Measurements from ENCODE around the gene MYOF. TPM values are rescaled to one million over a fixed set of nuclear protein-coding genes. Genes with fewer than 3 reads are reported as not detected.

MYOF gene
- total RNA-seq, 1 donor from 2014 or later, result 68.2 TPM

DNA sequence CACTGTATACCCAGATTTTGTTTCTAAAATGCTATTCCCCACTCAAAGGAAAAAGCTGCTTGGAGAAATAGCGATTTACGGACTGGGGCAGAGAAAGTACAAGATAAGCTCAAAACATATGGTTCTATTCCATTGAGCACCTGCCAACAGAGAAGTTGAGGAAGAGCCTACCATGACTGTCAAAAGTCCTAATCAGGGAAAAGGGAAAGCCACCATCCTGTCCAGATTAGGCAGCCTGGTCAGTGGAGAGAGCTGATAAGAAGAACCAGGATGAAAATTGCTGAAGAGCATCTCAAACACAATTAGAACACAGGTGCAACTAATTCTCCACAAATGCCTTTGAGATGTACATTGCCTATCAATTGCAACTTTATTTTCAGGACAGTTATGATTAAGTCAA lies 104.1 kb downstream of the MYOF start:
- Histone ChIP-seq H3K4me3 (no peak overlapping the region), H3K27me3 (no peaks in the 10 kb centered on the region), H3K27ac (peak overlapping the region; percentile 78 to 92), H3K9me3 (no peaks in the 10 kb centered on the region), H3K36me3 (peaks cover 21 to 35% of the 10 kb centered on the region in 2 donors), H3K4me1 (peaks cover 4 to 26% of the 10 kb centered on the region in 2 donors)
- intact Hi-C loops (cut with DNase I), result no loop called here
- TF ChIP-seq, protein P1, sequence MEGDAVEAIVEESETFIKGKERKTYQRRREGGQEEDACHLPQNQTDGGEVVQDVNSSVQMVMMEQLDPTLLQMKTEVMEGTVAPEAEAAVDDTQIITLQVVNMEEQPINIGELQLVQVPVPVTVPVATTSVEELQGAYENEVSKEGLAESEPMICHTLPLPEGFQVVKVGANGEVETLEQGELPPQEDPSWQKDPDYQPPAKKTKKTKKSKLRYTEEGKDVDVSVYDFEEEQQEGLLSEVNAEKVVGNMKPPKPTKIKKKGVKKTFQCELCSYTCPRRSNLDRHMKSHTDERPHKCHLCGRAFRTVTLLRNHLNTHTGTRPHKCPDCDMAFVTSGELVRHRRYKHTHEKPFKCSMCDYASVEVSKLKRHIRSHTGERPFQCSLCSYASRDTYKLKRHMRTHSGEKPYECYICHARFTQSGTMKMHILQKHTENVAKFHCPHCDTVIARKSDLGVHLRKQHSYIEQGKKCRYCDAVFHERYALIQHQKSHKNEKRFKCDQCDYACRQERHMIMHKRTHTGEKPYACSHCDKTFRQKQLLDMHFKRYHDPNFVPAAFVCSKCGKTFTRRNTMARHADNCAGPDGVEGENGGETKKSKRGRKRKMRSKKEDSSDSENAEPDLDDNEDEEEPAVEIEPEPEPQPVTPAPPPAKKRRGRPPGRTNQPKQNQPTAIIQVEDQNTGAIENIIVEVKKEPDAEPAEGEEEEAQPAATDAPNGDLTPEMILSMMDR (IDR thresholded peaks at IDR 0.05), result no peak
- DNase-seq (ENCODE audit: low spot score in 2 of 2), result no peak

DNA sequence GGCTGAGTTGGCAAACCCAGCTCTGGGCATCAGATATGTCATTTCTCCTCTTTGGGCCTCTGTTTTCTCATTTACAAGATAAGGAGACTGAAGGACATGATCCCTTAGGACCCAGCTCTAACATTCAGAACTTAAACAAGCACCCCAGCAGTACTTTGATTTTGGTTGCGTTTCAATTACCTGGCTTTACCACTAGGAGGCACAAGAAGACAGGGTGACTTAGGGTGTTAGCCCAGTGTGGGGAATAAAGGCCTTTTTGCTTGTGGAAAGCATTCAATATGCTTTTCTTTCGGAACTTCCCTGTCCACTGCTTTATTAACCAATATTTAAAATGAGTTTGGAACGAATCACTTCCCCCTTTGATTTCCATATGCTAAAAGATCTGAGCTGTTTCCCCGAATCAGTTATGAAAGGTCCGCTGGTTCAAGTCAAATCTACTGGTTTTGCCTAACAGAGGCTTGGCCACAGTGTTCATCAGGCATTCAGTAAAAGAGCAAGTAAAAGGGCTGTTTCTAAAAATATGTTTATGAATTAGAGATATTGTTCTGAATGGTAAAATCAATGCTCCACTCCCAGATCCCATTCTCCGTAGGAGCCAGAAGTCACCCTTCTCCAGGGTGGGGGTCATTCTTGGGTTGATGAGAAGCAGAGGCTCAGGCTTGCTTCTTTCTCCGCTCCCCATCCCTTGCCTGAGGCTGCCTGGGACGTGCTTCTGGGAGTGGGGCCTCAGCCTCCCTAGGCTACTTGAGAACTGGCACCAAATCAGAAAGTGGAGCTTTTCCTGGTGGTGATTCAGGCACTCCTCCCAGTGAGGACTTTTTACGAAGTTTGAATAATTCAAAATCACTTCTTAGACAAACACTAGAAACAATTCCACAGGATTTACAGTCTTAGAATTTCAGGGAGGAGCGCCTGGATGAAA lies 105.5 kb downstream of the MYOF start:
- Histone ChIP-seq H3K9me3 (no peaks in the 10 kb centered on the region), H3K27ac (peak overlapping the region; percentile 78 to 92), H3K4me3 (peak overlapping the region in 1 of 2 donors; percentile 39), H3K4me1 (peaks cover 4 to 26% of the 10 kb centered on the region in 2 donors), H3K36me3 (peaks cover 33 to 49% of the 10 kb centered on the region in 2 donors), H3K27me3 (no peaks in the 10 kb centered on the region)
- TF ChIP-seq, protein P1 (IDR thresholded peaks at IDR 0.05), result peak; percentile 91 to 96 (median 96)
- peak in 1 of 2 donors; percentile 82 for DNase-seq (ENCODE audit: low spot score in 2 of 2)
- intact Hi-C loops (cut with DNase I), result loop anchor here (1.0 to 2.0 kb wide), 5 partner anchors 44 to 134 kb away; partner anchors contain the start of genes CEP55 and MYOF

DNA sequence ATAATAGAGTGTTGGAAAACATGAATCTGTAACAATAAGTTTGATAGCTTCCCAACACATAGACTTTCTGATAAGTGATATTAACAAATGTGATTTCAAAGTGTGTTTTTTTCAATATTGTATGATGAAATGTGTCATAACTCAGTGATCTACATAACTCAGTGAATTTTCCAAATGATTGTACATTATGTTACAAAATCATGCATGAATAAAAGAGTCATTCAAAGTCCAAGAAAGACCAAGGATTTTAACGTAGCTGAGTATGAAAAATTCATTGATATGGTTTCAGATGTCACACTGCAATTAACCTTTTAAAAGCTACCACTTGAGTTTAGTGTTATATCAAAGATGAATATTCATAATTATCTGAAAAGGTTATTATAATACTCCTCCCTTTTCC lies 111.2 kb downstream of the MYOF start:
- TF ChIP-seq, protein P1 (IDR thresholded peaks at IDR 0.05), result no peak
- Histone ChIP-seq H3K36me3 (peaks cover 61 to 94% of the 10 kb centered on the region in 2 donors), H3K27me3 (no peaks in the 10 kb centered on the region), H3K4me3 (no peak overlapping the region), H3K4me1 (no peaks in the 10 kb centered on the region), H3K27ac (no peak overlapping the region), H3K9me3 (no peaks in the 10 kb centered on the region)
- no peak for DNase-seq (ENCODE audit: low spot score in 2 of 2)
- intact Hi-C loops (cut with DNase I), result no loop called here

DNA sequence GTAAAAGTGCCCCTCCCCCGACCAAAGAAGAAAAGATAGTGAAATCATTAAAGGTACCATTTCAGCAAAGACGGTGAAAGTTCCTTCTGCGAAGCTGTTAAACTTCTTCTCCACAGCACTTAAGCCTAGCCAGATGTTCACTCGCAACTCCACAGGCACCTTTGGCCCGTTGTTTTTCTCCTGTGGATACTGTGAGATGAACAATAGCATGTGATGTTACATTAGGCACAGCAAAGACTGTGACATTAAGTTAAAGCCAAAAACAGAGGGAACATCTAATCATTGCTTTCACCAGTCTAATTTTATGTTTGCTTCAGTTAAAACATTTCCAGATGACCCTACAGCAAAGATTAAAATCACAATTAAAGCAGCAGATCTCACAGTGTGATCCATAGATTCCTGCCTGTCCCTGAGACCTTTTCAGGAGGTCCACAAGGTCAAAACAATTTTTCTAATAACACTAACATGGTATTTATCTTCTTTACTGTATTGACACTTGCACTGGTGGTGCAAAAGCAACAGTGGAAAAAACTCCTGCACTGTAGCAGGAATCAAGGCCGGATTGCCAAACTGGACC lies 112.5 kb downstream of the MYOF start:
- no peak overlapping the region for H3K27ac ChIP-seq
- no peaks in the 10 kb centered on the region for H3K4me1 ChIP-seq
- no peak for DNase-seq (ENCODE audit: low spot score in 2 of 2)
- intact Hi-C loops (cut with DNase I), result loop anchor here (10.0 kb wide), 1 partner anchor 305 kb away; no protein-coding TSS in a partner anchor
- TF ChIP-seq, protein P1 (IDR thresholded peaks at IDR 0.05), result no peak
- H3K36me3 ChIP-seq, result peaks cover 60 to 93% of the 10 kb centered on the region in 2 donors
- no peaks in the 10 kb centered on the region for H3K9me3 ChIP-seq
- no peaks in the 10 kb centered on the region for H3K27me3 ChIP-seq
- no peak overlapping the region for H3K4me3 ChIP-seq

DNA sequence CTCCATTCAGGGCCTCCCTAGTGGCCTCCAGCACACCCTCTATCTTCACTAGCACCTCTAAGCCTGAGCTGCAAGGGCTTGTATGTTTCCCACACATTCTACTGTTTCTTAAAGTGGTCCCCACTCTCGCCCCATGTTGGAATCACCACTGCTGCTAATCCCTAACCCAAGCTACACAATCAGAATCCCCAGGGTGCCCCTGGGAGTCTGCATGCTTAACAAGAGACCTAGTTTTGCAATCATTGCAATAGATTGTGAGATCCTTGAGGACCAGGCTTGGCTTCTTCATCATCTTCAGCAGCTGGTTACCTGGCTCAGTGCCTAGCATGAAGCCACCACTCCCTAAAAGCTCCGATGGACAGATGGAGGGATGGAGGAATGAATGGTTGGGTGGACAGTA lies 113.9 kb downstream of the MYOF start:
- H3K36me3 ChIP-seq, result peaks cover 48 to 93% of the 10 kb centered on the region in 2 donors
- DNase-seq (ENCODE audit: low spot score in 2 of 2), result no peak
- no peaks in the 10 kb centered on the region for H3K27me3 ChIP-seq
- TF ChIP-seq, protein P1 (IDR thresholded peaks at IDR 0.05), result no peak
- no peaks in the 10 kb centered on the region for H3K9me3 ChIP-seq
- intact Hi-C loops (cut with DNase I), result loop anchor here (10.0 kb wide), 1 partner anchor 307 kb away; no protein-coding TSS in a partner anchor
- no peak overlapping the region for H3K27ac ChIP-seq
- no peak overlapping the region for H3K4me3 ChIP-seq
- no peaks in the 10 kb centered on the region for H3K4me1 ChIP-seq
